C1 segment of cervical spinal cord (tissue), 14 donors: ENCODE data around the gene IGIP.

Source experiments
- DNase-seq, 14 donors: peaks; one replicate each; lab custom pipeline; 2025; lab: John Stamatoyannopoulos, UW

IGIP gene

DNA sequence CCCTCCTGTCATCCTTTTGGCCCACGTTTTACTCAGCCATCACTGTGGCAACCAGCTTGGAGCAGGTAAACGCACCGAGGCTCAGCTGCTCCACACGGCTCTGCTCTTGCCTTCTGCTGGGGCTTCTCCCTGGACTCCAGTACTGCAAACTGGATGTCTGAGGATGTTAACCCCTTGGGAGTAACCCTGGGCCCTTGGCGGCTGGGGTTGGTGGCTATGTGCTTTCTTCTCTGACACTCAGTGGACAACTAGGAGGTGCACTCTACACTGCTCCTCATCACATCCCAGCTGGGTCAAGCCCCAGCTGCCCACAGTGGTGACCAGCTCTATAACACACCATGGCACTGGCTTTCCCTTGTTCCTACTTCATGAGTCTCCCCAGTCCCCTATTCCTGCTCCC lies 37.0 kb downstream of the IGIP start:
- no peak for DNase-seq

DNA sequence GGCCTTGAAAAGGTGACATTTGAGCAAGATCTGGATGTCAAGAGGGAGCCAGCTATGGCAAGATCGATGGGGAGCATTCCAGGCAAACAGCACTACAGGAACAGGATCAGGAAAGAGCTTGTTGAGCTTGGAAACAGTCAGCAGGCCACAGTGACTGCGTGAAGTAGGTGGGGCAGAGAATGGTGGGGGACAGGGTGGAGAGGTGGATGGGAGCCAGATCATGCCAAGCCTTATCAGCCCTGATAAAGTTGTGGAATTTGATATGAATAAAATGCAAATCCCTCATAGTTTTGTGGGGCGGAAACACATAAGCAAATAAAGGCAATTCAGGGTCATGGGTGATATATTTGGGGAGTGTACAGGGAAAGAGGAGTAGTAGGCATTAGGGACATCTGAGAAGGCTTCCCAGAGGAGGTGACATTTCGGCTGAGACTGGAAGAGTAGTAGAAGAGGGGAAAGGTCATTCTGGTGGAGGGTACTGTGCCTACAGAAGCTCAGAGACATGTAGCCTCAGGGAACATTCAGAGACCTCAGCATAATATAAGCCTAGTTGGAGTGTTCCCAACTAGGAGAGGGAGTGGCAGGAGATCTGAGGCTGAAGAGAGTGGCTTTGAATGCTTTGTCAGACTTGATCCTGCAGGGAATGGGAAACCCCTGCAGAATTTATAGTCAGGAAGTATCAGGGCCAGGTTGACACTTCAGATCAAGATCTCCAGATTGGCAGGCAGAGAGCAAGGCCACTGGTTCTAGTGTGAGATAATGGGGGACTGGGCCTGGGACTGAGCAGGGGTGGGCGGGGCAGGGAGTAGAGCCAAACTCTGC lies 39.6 kb downstream of the IGIP start:
- no peak for DNase-seq

- DNase-seq, result no peak
Observed at GRCh38 chr5:140165923-140166270, 40.2 kb downstream of the IGIP start.

- DNase-seq, result no peak
Observed at GRCh38 chr5:140166911-140167310, 41.2 kb downstream of the IGIP start.

GRCh38 chr5:140168371-140168770 lies 42.6 kb downstream of the IGIP start:
- no peak for DNase-seq

- no peak for DNase-seq
Observed at GRCh38 chr5:140169410-140169809, 43.7 kb downstream of the IGIP start.

DNA sequence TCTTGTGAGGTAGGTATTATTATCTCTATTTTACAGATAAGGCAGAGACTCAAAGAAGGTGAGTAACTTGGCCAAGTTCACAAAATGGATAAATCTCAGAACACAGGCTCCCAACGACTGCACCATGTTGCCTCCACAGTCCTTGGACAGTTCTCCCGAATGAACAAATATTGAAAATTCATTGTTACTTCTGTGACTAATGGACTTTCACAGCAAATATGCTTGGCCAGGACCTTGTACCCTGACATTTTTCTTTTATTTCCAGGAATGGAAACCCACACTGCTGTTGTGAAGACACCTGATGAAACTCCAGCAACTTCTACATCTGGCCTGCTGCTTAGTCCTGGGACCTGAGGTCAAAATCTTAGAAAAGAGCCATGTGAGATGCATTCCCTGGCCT lies 46.7 kb downstream of the IGIP start:
- DNase-seq, result no peak

DNA sequence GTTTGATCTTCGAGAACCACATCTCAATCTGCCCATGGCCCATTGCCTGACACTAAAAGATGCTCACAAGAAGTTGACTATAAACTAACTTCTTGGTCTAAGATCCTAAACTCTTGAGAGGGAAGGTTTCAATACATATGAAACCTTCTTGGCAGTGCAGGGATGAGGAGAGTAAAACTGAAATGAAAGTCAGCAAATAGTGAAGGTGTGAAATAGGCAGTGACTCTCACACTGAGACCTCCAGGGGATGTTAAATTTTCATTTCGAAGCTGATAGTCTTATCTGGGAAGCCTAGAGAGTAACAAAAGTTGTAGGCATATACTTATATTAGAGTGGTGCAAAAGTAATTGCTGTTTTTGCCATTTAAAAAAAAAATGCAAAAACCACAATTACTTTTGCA lies 48.3 kb downstream of the IGIP start:
- DNase-seq, result no peak

DNA sequence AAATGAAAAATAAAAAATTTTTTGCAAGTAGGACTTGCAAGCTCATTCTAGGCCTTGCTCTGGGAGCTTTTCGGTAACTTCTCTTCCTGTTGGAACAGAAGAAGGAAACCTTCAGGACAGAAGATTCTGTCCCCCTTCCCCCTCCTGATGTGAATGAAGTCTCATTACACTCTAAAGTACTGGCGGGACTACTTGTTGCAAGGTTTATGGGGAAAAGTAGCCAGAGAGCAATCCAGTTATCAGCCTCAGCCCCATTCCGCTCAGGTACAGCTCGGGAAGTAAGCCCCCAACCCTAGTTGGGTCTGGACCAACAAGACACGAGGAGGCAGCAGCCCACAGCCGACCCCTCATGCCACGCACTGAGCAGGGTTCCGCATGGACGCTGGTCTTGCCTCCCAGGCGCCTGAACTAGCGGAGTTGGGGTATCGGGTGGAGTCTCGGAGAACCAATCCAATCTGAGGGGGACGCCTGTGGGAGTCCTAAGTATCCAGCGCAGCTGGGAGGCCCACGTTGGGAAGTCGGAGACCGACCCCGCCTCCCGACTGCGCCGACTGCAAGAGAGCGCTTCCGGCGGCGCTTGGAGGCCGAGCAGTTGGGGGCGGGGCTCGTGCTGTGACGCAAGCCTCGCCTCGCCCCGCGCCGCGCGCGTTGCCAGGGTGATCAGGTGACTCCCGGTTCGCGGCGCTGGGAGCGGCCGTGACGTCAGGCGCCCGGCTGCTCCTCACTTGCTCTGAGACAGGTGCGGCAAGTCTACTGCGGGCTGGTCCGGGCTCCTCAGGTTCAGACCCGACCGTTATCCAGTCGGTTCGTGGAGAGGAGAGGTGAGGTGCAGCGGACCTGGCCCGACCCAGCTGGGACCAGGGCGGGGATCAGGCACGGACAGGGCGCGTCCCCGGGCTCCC lies 49.0 kb downstream of the IGIP start, which contains the start of gene CYSTM1:
Gene CYSTM1, plus strand, starts transcription at position 724 of the 902 bp plus-strand sequence. CDS start 19,278 bp downstream, outside the sequence.
- peak; percentile 61 to 91 (median 85) for DNase-seq

- DNase-seq, result peak in 11 of 14 donors; percentile 32 to 71 (median 61)
Observed at GRCh38 chr5:140175367-140176030, 49.8 kb downstream of the IGIP start.

DNA sequence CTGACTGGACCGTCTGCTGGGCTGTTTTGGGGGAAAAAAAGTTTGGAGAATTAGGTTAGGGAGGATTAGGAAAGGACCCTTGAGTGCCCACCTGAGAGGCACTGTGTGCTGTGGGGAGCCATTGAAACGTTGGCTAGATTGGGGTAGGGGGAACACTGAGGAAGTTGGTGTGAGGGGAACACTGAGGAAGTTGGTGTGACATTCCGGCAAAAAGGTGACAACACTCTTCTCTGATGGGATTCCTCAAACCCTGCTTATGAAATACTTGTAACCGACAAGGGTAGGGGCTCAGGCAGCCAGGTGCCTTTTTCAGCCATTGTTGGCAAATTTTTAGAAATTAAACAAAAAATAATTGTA lies 50.3 kb downstream of the IGIP start:
- no peak for DNase-seq

DNA sequence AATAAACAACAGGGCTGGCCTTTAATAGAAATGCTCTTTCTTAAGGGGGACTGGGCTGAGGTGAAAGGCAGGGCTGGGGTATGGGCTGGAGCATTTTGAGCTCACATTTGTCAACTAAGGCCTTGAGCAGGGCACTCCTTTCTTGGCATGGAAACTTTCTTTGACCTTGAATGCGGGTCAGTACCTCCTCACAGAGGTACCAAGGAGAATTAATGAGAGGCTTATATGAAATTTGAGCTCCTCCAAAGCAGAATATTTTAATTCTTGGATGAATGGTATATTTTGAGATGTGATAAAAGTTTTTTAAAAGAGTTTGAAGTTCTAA lies 52.3 kb downstream of the IGIP start:
- no peak for DNase-seq

- no peak for DNase-seq
Observed at GRCh38 chr5:140178482-140179116, 52.9 kb downstream of the IGIP start.
